Activated CD4-positive, alpha-beta T cell treated with anti-CD3 and anti-CD28 coated beads for 24 hours (primary cell): ENCODE data around the gene TPX2.

Experiments
- DNase-seq, 2 donors: peaks; one replicate each; pipeline ENCODE4 v3.0.0-alpha.2; 2020; ENCODE audit warnings: low read depth in 2 of 2

Gene TPX2

GRCh38 chr20:31848088-31848999 lies 109.3 kb downstream of the TPX2 start:
- DNase-seq = no peak

- no peak for DNase-seq
Measured at GRCh38 chr20:31849306-31849930, 110.3 kb downstream of the TPX2 start.
